HG03025 (cell line): Measurements from ENCODE around the gene MYG1.
"Not testable (repeated sequence)": the region's sequence is repeated elsewhere in the genome, so short reads cannot be mapped to it uniquely, and the experiment has no call there.

Experiments
- ATAC-seq: cut with Tn5 transposase; IDR thresholded peaks from one replicate; pipeline ENCODE4 v1.9.1; 2021; ENCODE audit warnings: mild to moderate bottlenecking, moderate library complexity; ENCODE audit not compliant: unreplicated experiment, low FRiP score

The MYG1 gene

DNA sequence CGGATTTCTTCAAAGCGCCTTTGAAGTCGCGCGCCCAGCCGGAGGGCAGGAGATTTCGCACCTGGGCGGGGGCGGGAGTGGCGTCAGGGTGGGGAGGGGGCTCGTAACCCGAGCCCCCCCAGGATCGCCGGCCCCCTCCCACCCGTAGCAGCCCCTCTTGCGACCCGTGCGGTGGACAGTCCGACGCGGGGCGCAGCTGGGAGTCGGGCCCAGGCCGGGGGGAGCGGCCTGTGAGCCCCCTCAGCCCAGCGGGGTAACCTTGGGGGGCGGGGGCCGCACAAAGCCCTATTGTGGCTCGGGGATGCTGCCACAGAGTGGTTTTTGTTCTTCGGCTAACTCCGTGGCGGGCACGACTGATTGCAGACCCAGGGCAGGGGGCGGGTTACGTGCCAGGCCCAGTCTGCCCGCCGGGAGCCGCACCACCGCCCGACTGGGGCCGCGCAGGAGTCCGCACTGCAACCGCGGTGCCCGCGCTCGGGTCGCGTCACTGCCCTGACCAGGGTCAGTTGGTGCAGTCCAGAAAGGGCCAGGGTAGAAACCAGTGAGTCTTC lies 26.1 kb downstream of the MYG1 start:
- no peak for ATAC-seq

DNA sequence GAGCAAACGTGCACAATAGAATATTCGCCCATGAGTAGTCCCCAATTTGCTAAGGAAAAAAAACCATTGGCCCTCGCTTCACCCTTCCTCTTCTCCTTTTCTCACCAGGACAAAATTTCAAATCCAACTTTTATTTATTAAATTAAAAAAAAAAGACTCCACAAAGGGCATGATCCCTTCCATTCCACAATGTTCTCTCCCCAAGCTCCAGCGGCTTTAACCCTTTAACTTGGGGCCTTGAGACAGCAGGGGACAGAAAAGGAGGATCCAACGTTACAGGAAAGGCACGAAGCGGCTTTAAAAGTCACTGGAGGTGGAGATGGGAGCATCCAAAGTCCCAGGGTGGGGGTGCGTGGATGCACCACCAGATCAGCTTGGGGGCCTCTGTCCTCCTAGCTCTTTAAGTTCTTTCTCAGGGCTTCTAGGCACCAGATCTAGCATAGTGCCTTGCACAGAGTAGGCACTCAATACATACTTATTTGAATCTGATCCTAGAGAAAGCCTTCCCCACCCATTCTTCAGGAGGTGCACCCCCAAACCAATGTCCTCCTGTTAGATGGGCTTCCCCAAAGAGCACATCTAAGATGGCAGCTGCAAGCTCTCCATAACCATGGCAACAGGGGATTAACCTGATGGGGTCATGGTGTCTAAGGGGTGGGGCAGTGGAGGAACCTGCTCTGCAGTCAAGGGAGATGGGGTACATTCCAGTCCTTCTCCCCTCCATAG lies 27.1 kb downstream of the MYG1 start:
- no peak for ATAC-seq

DNA sequence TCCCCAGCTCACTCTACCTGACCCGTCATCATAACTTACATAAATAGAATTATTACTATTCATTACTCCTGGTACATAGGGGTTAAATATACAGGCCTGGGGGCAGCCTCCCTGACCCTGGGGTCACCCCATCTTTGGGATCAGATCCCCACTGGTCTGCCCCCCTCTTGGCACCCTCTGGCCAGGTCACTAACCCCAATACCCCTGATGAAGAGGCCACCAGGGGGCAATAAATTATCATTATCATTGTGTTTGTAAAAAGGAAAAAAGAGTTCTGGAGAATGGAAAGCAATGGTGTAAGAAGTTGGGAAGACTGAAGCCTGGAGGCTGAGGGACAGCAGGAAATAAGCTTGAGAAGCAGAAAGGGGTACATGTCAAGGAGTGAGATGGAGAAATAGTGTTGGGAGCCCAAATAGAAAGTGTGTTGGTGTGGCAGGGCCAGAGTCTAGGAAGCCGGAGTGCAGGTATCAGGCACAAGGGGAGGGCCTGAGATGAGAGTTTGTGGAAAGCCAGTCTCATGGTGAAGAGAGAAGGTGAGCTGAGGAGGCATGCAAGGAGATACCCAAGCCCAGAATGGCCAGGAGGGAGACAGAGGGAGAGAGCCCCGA lies 28.0 kb downstream of the MYG1 start:
- no peak for ATAC-seq

DNA sequence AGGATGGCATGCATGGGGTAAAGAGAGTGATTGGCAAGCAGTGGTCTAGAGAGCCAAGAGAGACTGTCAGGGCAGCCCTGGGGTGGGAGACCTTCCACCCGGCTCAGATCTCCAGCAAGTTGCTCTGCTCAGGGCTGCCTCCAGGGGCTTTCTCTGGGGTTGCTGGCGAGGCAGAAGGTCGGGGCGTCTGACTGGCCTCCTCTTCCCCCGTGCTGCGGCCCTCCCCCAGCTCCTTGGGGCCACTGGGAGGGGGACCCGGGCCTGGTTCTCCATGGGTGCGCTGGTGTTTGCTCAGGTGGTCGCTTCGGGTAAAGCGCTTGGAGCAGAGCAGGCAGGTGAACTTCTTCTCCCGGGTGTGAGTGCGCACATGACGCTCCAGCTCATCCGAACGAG lies 28.5 kb downstream of the MYG1 start:
- no peak for ATAC-seq

DNA sequence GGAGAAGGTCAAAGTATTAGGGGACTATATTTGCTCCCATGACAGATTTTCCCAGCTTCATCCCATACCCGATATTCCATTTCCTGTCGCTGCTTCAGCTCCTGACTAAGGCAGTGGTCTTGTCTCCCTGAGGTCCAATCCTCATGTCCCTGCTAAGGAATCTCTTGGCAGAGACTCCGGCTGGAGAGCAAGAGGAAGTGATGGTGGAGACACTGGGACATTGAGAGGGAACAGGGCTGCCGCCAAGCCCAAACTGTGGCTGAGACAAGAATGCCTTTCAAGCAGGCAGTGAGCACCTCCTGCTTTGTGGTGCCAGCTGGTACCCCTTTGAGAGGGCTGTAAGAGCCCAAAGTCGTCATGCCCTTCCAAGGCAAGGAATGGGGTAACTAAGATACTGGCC lies 31.2 kb downstream of the MYG1 start:
- ATAC-seq: no peak

DNA sequence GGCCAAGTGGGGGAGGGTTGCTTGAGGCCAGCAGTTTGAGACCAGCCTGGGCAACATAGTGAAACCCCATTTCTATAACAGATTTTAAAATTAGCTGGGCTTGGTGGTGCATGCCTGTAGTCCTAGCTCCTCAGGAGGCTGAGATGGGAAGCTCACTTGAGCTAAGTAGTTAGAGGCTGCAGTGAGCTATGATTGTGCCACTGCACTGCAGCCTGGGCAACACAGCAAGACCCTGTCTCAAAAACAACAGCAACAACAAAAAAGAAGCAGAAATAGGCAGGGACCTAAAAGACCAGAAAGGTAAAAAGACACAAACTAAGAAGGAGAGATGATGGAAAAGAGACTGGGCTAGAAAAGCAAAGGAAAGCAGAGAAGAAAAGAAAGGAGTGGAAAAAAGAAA lies 32.8 kb downstream of the MYG1 start:
- ATAC-seq: not testable (repeated sequence)

DNA sequence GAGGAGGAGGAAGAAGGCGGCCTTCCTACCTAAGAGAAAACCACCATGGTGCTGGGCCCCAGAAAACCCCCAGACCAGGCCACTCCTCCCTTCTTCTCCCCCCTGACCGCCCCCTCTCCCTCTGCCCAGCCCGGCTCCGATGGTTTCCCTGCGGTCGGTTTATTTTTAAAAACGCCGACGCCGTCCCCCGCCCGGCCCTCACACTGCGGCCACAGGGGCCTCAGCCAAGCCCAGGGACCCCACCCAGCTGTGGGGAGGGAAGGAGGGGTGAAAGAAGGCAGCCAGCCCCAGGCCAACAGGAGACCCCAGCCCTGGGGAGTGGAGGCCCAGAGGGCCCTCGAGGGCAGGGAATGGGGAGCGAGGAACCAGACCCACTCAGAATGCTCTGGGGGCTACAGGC lies 33.2 kb downstream of the MYG1 start:
- ATAC-seq: no peak

DNA sequence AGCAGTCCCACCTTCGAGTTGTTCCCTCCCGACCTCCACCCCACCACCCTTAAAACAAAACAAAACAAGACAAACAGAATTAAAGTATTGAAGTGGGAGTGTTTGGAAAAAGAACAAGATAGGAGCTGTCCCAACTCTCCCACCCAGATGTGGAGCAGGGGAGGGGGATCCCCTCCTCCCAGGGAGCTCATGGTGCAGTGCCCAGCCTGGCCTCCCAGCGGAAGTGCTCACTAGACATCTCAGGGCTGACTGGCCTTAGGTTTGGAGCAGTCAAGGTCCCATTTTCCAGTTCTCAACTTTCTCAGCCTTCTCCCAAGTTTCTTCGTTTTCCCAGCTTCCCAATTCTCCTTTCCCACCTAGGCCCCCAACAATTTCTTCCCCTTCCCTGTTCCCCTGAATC lies 33.8 kb downstream of the MYG1 start:
- no peak for ATAC-seq

DNA sequence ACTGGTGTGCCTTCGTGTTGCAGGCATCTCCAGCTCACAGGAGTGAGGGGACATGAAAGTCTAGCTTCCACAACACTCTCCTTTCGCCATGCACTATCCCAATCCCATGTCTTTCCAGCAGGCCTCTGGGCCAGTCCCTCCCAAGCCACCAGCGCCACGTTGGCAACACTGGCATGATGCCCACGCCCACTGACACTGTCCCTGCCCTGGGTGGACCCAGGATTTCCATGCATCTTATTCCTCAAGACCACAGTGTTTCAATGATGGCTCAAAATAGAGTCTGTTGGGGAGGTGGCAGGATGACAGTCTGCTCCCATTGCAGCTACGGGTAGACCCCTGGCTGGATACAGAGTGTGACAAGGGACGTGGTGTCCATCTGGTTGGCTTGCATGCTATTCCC lies 34.4 kb downstream of the MYG1 start:
- ATAC-seq: no peak

DNA sequence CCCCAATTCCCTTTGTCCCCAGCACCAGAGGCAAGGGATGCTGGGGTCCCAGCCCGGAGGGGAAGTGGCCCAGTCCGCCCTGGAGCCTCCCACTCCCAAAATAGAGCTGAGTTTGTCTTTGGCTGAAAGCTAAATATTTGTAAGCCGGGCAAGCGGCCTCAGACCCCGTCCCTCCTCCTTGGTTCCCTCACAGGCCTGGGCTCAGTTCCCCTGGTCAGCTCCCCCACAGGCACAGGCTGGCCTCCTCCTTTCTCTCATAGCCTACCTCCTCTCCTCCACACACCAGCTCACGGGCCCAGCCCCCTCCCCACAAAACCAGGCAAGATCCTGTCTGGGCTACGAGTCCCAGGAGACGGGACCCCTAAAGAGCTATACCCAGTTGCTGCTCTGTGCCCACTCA lies 35.3 kb downstream of the MYG1 start:
- no peak for ATAC-seq

DNA sequence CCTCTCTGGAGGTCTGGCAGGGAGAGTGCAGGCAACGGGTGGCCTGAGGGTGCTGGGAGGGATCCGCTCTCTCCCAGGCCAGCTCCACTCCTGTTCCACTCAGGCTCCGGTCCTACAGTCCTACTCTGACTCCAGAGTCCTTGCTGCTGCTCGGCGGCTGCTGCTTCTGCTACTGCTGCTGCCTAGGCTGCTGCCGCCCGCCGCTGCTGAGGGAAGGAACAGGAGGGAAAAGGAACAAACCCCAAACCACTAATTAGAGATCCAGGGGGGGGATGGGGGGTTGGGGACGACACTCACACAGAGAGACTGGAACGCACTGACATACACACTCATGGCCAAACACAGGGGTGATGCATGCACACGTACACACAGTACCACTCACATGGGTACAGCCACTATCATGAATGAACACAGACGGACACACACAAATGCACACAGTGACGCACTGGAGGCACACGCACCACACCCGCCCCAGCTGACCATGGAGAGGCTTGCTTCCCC lies 36.7 kb downstream of the MYG1 start, which contains the start of gene SP7:
Gene SP7, minus strand, starts transcription at position 174 of the 501 bp plus-strand sequence. CDS start 708 bp downstream, outside the sequence.
- no peak for ATAC-seq

DNA sequence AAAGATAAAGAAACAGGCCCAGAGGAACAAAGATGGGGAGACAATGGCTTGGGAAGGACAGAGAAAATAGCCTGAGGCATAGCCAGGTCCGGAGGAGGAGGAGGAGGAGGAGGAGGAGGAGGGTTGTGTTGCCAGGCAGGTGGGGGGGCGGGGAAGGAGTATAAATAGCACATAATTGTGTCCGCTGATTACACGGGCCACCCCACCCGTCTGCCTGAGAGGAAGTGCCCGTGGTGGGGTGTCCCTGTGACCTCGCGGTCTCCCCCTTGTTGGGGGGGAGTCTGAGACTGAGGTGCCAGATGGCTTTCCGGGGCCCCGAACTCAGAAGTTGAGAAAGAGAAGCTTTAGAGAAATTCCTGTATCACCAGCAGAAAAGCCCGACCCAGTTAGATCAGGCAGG lies 38.5 kb downstream of the MYG1 start:
- ATAC-seq: no peak

DNA sequence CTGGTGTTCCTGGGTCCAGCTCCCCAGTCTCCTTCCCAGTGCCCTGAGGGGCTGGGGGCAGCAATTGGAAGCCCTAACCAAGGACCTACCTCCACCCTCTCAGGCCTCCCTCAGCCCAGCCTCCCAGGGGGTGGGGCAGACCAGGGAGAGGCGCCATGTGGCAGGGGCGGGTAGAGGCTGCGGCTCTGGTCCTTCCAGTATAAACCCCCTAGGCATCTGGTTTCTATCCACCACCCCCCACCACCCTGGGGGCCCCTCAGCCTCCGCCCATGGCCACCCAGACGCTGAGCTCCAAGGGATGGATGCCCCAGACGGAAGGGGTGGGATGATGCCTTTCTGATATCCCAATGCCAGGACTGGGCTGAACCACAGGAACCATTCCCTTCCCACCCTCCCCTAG lies 39.4 kb downstream of the MYG1 start:
- no peak for ATAC-seq

DNA sequence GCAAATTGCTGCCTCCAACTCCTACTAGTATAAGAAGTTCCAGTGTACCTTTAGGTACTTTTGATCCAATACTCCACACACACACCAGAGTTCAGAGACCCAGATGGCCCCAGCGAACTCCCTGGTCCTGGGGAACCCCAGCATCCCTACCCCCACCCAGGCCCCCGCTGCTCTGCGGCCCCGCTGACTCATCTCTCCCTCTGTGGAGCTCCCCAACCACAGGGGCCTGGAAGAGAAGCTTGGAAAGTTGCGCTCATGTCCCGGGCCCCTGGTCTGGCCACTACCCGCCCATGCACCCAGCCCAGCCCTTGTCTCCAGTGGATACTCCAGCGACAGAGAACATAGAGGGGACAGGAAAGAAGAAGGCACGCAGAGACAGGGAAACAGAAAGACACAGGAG lies 40.9 kb downstream of the MYG1 start:
- no peak for ATAC-seq

DNA sequence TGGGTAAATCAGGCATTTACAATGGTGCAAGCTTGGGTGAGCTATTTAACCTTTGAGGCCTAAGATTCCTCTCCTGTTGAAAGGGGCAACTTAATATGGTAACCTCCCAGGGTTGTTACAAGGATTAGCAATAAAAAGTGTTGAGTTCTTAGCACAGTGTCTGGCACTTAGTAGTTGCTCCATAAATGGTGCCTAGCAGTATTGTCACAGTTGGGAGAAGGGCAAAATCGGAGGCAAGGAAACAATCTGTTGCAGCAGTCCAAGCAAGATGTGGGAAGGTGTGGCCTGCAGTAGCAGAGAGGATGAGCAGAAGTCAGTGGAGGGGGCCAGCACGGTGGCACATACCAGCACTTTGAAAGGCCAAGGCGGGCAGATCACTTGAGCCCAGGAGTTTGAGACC lies 44.0 kb downstream of the MYG1 start:
- ATAC-seq: no peak

DNA sequence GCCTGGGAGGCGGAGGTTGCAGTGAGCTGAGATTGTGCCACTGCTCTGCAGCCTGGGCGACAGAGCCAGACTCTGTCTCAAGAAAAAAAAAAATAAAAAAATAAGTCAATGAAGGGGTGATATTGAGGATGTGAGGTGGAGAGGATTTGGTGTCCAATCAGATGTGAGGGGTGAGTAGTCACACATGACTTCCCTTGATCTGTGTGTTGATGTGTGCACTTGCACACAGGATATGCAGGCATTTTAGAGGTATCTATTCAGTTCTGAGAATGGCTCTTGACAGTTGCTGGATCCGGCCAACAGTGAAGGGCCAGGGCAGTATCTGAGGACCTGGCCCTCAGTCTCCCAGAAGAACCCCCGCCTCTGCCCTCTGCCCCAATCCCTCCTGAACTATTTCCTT lies 44.5 kb downstream of the MYG1 start:
- ATAC-seq: no peak

DNA sequence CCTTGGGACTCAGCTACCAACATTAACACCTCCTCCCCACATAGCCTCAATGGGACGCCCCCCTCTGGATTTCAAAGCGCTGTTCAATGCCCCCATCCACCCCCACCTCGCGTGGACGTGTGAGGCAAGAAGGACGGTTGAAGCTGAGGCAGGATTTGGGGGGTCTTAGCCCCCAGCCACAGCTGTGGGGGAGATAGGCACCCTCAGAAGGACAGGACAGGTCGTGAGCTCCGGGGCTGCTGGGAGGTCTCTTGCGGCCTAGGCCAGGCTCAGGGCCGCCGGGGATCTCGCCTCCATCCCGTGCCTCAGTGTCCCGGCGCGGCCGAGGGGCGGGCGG lies 45.0 kb downstream of the MYG1 start:
- ATAC-seq: no peak

DNA sequence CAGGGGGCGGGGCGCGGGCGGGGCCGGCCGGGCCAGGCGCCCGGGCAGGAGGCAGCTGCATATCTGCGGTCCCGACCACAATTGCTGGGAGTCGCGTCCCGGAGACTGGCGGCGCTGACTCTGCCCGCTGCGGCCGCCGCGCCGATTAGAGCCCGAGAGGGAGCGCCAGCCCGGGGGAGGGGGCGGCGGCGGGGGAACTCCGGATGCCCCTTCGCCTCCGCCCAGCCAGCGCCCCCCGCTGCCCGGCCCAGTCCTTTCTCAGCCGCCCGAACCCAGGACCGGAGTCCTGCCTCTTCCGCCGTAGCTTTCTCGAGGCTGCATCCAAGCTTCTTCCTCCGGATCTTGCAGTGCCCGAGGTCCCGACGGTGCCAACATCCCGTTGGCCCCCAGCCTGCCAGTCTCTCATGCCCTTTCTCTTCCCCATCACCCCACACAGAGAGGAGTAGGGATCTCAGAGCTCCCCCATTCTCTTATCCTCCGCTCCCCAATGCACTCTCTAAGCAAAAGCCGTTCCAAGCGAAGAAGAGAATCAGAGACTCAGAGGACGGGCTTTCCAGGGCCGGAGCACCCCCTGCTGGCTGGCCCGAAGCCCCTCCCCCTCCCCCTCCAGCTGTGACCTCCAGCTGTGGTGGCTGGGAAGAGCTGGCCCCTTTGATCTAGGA lies 45.5 kb downstream of the MYG1 start:
- no peak for ATAC-seq

DNA sequence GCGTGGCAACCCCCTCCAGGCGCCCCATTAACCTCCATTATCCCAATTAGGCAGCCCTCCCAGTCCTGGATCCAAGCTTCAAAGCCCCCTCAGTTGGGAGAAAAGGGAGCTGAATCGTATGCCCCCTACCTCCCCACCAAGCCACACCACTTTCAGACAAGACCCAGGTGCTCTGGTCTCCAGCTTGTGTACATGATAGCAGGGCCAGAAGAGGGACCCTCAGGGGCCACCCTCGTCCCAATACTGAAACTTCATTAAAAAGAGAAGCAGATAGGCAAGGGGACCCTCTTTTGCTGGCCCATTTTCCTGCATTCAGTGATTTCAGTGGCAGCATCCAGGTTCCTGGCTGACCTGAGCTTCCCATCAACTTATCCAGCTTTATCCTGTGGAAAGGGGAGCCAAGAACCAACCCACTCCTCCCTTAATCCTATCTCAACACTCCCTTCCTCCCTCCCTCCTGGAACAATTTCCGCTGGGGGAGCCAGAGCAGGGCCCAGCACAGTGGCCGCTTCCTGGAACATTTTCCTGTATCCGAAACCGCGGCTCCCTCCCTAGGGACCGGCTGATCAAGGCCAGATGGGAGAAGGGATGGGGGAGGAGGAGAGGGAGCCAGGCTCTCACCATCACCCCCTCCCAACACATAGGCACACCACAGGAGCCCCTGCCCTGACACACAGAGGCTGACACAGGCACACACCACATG lies 46.1 kb downstream of the MYG1 start:
- ATAC-seq: no peak

DNA sequence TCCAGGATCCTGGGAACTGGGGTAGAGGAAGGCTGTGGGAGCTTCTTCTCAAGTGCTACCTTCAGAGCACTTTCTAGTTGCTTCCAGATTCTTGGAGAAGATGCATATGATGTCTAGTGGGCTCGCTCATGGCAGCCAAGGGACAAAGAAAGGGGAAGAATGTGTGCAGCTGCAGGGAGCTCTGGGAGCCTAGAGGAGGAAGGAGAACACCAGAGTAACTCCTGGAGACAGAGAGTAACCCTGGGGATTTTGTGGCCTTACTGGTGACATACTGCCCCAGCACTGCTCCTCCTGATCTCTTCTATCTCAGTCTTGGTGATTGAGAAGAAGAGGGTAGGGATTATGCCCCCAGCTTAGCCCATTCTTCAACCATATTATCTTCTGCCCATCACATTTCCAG lies 47.0 kb downstream of the MYG1 start:
- no peak for ATAC-seq

DNA sequence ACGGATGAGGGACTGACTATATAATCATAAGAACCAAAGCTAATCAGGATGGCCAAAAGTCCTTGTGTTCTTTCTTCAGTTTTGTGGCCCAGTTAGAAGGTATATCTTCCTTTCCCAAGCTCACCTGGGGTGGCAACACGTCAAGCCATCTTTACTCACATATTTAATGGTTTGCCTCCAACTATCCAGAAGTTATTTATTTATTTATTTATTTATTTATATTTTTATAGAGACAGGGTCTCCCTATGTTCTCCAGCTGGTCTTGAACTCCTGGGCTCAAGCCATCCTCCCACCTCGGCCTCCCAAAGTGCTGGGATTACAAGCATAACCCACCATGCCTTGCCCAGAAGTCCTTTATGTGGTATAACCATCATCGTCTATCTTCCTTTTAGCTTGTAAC lies 48.4 kb downstream of the MYG1 start:
- ATAC-seq: no peak
